Kidney (tissue), 14 donors: ENCODE measurements around the gene RDH12. TPM values are rescaled to one million over a fixed set of nuclear protein-coding genes. Genes with fewer than 3 reads are reported as not detected.

Source experiments
- DNase-seq, 5 donors: peaks; one replicate each; pipeline ENCODE4 v3.0.0-alpha.2; 2013 to 2020
- FAIRE-seq: peaks from 2 replicates; lab custom pipeline; 2012; peaks lifted over from hg19 to GRCh38; lab: Jason Lieb, UNC
- H3K27ac ChIP-seq, 2 donors: one replicate each; pipeline ENCODE4 v1.7.0; 2013; ENCODE audit warnings: low read depth in 2 of 2, low read length in 2 of 2, inconsistent platforms in 1 of 2
- H3K27me3 ChIP-seq: one replicate; pipeline ENCODE4 v1.7.1; 2013; ENCODE audit warnings: low read length, inconsistent platforms; ENCODE audit not compliant: control insufficient read depth, insufficient read depth
- H3K36me3 ChIP-seq, 3 donors: one replicate each; pipeline versions ENCODE4 v1.7.0 to v1.7.1; 2013; ENCODE audit warnings: low read length in 3 of 3, control low read depth in 1 of 3, inconsistent platforms in 1 of 3; ENCODE audit not compliant: insufficient read depth in 3 of 3, control insufficient read depth in 2 of 3
- H3K4me1 ChIP-seq, 3 donors: one replicate each; pipeline versions ENCODE4 v1.7.0 to v1.7.1; 2013; ENCODE audit warnings: low read length in 3 of 3, inconsistent platforms in 1 of 3, low read depth in 1 of 3; ENCODE audit not compliant: control insufficient read depth in 2 of 3, insufficient read depth in 2 of 3
- H3K4me3 ChIP-seq, 3 donors: one replicate each; pipeline versions ENCODE4 v1.7.0 to v1.8.1; 2013; ENCODE audit warnings: low read length in 3 of 3, control low read depth in 1 of 3, inconsistent platforms in 1 of 3
- H3K9ac ChIP-seq, 3 donors: one replicate each; pipeline versions ENCODE4 v1.7.0 to v1.7.1; 2013; ENCODE audit warnings: low read length in 3 of 3, control low read depth in 1 of 3, inconsistent platforms in 1 of 3
- H3K9me3 ChIP-seq, 3 donors: one replicate each; pipeline versions ENCODE4 v1.7.0 to v1.7.1; 2013; ENCODE audit warnings: low read length in 3 of 3, control low read depth in 1 of 3, inconsistent platforms in 1 of 3; ENCODE audit not compliant: control insufficient read depth in 2 of 3, insufficient read depth in 1 of 3
- CTCF ChIP-seq: IDR thresholded peaks from 3 replicates; pipeline ENCODE4 v1.5.1; 2012; ENCODE audit warnings: mild to moderate bottlenecking, moderate library complexity, borderline replicate concordance; ENCODE audit not compliant: insufficient read depth; ENCODE audit errors: extremely low read depth
- intact Hi-C: fragments of 100-400 bp; cut with DNase I; formaldehyde crosslinking; loops from one replicate; pipeline ENCODE4 v1.11.1; 2022
- polyA plus RNA-seq: library from polyadenylated mRNA; stranded (reverse); fragments of 350-450 nt; fragmentation: Illumina TruSeq; extraction: RNeasy Lipid Tissue Mini Kit (QIAGEN cat#74804); gene quantifications from one replicate; pipeline ENCODE4 v1.2.3, GENCODE V29; 2014; ENCODE audit warnings: low read depth, low replicate concordance; ENCODE audit not compliant: insufficient read depth
- total RNA-seq: library from RNA; stranded (reverse); fragmentation: NEBNext Ultra II Directional; extraction: Animal tissue kit (Norgen Biotek cat#: 25700); gene quantifications from one replicate; pipeline ENCODE4 v1.2.1, GENCODE V29; 2021
- donor health status: control.
- donor health status: control.
- donor health status: control.
- donor health status: control.
- donor health status: control.
- donor health status: DM: yes; HTN: yes; CAD: no.
- donor health status: Normal renal cell carcinoma (clear cell type).

RDH12 gene
- total and polyA plus RNA-seq, 2 donors from 2014 or later = 0.22 to 10.0 TPM

GRCh38 chr14:67764496-67764895 is 62.8 kb downstream of the RDH12 start:
- Histone ChIP-seq H3K4me1 (no peaks in the 10 kb centered on the region), H3K9ac (no peak overlapping the region), H3K9me3 (no peaks in the 10 kb centered on the region), H3K27me3 (no peaks in the 10 kb centered on the region), H3K27ac (no peak overlapping the region), H3K36me3 (peaks cover 7 to 67% (median 41%) of the 10 kb centered on the region in 3 donors), H3K4me3 (no peak overlapping the region)
- intact Hi-C loops = no loop called here
- no peak for FAIRE-seq
- TF ChIP-seq CTCF = no peak
- no peak for DNase-seq

GRCh38 chr14:67765192-67765834 is 63.6 kb downstream of the RDH12 start:
- intact Hi-C loops = no loop called here
- Histone ChIP-seq H3K27ac (no peak overlapping the region), H3K9me3 (no peaks in the 10 kb centered on the region), H3K27me3 (no peaks in the 10 kb centered on the region), H3K4me3 (no peak overlapping the region), H3K9ac (no peak overlapping the region), H3K4me1 (no peaks in the 10 kb centered on the region), H3K36me3 (peaks cover 4 to 67% (median 38%) of the 10 kb centered on the region in 3 donors)
- DNase-seq (no peak), FAIRE-seq (no peak)
- no peak for TF ChIP-seq CTCF

DNA sequence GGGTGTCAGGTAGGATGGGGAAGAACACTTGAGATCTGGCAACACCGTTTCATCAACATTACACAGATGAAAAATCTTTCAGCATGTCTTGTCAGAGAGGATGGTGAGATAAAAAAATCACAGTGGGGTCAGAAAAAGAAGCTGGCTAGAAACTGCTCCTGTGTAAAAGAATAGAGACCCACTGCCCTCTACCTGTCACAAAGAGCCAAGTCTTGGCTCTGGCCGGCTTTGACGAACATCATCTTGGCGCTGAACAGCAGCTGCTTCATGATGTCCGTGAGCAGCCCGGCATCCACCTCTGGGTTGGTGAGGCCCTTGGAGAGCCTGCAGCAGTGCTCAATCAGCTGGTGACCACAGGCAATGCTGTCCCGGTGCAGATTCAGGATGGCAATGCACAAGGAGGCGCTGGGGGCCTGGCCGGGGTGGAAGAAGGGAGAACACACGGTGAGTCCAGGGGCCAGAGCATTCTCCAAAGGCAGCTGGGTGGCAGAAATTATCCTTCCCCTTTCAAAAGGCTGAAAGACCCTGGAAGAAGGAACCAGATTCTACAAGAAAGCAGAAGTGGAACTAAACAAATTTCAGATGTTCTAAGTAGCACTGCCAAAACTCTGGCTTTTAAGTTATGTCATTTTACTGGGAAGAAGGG is 64.5 kb downstream of the RDH12 start:
- H3K4me1 ChIP-seq = no peaks in the 10 kb centered on the region
- H3K9ac ChIP-seq = no peak overlapping the region
- H3K27me3 ChIP-seq = no peaks in the 10 kb centered on the region
- intact Hi-C loops = no loop called here
- FAIRE-seq = no peak
- no peak for TF ChIP-seq CTCF
- peaks cover 6 to 67% (median 34%) of the 10 kb centered on the region in 3 donors for H3K36me3 ChIP-seq
- no peaks in the 10 kb centered on the region for H3K9me3 ChIP-seq
- no peak overlapping the region for H3K4me3 ChIP-seq
- DNase-seq = no peak
- no peak overlapping the region for H3K27ac ChIP-seq
